Measurements from ENCODE around the gene DHX16.

DHX16 gene

DNA sequence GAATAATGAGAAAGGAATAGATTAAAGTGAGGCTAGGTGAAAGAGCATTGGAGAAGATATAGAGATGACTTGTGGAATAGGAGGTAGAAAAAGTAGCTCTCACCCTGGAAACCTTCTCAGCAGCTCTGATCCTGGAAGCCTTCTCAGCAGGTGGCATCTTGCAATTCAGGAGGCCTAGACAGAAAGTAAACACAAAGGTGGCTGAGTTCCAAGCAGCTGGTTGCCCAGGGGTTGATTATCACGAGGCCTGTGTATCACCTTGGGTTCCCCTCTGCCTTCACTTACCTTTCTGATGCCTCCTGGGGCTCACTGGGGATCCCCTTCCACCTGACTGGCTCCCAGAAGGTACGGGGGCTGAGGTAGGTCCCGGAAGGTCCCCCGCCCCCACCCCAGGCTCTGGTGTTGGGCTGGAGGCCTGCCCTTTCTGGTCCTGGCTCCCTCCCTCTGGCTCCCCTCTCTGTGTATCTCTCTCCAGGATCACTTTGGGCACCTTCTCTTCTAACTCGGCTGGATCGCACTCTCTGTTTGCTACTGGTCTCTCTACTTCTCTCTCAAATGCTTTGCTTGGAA lies 34.6 kb upstream of the DHX16 start:
- no peak for DNase-seq (ENCODE audit: low read depth)
- TF ChIP-seq, protein P1, sequence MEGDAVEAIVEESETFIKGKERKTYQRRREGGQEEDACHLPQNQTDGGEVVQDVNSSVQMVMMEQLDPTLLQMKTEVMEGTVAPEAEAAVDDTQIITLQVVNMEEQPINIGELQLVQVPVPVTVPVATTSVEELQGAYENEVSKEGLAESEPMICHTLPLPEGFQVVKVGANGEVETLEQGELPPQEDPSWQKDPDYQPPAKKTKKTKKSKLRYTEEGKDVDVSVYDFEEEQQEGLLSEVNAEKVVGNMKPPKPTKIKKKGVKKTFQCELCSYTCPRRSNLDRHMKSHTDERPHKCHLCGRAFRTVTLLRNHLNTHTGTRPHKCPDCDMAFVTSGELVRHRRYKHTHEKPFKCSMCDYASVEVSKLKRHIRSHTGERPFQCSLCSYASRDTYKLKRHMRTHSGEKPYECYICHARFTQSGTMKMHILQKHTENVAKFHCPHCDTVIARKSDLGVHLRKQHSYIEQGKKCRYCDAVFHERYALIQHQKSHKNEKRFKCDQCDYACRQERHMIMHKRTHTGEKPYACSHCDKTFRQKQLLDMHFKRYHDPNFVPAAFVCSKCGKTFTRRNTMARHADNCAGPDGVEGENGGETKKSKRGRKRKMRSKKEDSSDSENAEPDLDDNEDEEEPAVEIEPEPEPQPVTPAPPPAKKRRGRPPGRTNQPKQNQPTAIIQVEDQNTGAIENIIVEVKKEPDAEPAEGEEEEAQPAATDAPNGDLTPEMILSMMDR (conservative IDR thresholded peaks at IDR 0.05; ENCODE audit: low read length) = no peak
- H3K4me3 ChIP-seq (ENCODE audit: low read length) = no peak overlapping the region

DNA sequence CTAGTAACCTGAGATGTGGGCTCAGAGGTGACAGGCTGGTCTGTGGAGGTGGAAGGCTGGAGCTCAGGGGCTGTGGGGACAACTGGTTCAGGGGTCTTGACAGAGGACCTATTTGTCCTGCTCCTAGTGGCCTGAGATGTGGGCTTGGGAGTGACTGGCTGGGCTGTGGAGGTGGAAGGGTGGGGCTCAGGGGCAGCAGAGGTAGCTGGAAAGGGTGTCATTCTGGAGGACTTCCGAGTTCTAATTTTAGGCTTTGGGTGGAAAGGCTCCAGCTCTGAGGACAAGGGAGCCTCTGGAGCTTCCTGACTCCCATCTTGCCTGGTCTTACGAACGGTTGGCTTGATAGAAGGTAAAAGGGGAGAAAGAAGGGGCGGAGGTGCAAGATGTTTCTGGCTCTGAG lies 32.8 kb upstream of the DHX16 start:
- no peak for DNase-seq (ENCODE audit: low read depth)
- no peak overlapping the region for H3K4me3 ChIP-seq (ENCODE audit: low read length)
- TF ChIP-seq, protein P1 (conservative IDR thresholded peaks at IDR 0.05; ENCODE audit: low read length) = no peak

DNA sequence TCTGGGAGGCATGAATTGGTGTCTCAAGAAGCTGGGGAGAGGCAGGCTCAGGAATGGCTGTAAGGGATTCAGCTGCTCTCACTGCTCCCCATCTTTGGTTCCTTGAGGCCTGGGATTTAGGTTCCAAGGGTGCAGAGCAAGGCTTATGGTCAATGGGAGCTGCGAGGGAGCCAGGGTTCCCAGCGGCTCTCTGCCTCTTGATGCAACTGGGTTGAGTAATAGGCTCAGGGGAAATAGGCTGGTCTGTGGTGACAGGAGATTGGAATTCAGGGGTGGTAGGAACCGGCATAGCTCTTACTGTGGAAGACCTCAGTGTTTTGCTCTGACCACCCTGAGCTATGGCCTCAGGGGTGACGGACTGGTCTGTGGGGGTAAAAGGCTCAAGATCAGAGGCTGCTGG lies 31.0 kb upstream of the DHX16 start:
- TF ChIP-seq, protein P1 (conservative IDR thresholded peaks at IDR 0.05; ENCODE audit: low read length) = no peak
- no peak for DNase-seq (ENCODE audit: low read depth)
- no peak overlapping the region for H3K4me3 ChIP-seq (ENCODE audit: low read length)

DNA sequence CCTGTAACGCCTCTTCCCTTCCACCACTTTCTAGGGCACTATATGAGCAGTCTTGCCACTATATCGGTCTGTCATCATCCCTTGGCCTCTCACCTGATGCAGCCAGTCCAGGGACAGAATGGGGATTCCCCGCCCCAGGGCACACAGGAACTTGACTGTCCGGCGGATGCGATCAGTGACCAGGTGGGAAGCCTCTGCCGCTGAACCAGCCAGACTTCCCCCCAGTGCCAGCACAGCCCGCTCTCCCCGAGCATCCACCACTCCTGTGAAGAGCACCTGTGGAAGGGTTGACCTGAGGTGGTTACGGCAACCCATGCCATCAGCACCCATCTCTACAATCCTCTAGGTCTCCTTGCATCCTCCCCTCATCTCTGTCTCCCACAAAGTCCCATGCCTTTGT lies 30.2 kb upstream of the DHX16 start:
- no peak for DNase-seq (ENCODE audit: low read depth)
- TF ChIP-seq, protein P1 (conservative IDR thresholded peaks at IDR 0.05; ENCODE audit: low read length) = no peak
- no peak overlapping the region for H3K4me3 ChIP-seq (ENCODE audit: low read length)

DNA sequence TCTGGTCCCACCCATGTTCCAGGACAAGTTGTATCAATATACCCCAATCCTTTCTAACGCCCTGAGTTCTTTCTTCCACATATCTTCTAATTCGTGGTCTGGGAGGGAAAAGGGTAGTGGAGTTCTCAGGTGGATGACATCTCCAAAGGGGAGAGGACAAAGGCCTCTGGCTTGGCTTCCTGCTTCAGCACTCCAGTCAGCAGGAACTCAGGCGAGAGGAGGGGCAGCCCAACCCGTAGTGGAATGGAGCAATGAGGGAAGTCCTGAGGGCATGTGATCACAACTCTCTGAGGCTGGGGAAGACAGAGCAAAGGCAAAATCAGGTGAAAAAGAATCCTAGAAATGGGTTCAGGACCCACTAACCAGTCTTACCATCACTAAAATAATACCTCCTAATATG lies 27.5 kb upstream of the DHX16 start:
- no peak overlapping the region for H3K4me3 ChIP-seq (ENCODE audit: low read length)
- no peak for DNase-seq (ENCODE audit: low read depth)
- TF ChIP-seq, protein P1 (conservative IDR thresholded peaks at IDR 0.05; ENCODE audit: low read length) = no peak

DNA sequence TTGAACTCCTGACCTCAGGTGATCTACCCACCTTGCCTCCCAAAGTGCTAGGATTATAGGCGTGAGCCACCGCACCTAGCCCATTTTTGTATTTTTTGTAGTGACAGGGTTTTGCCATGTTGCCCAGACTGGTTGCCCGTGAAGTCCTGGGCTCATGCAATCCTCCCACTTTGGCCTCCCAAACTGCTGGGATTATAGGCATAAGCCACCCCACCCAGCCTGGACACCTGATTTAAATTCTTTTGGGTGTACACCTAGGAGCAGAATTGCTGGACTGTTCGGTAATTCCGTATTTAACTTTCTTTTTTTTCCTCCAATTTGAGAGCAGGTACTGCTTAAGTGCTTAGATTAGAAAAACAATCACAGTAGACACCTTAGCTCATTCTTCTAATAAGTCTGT lies 23.6 kb upstream of the DHX16 start:
- TF ChIP-seq, protein P1 (conservative IDR thresholded peaks at IDR 0.05; ENCODE audit: low read length) = no peak
- no peak for DNase-seq (ENCODE audit: low read depth)
- no peak overlapping the region for H3K4me3 ChIP-seq (ENCODE audit: low read length)

DNA sequence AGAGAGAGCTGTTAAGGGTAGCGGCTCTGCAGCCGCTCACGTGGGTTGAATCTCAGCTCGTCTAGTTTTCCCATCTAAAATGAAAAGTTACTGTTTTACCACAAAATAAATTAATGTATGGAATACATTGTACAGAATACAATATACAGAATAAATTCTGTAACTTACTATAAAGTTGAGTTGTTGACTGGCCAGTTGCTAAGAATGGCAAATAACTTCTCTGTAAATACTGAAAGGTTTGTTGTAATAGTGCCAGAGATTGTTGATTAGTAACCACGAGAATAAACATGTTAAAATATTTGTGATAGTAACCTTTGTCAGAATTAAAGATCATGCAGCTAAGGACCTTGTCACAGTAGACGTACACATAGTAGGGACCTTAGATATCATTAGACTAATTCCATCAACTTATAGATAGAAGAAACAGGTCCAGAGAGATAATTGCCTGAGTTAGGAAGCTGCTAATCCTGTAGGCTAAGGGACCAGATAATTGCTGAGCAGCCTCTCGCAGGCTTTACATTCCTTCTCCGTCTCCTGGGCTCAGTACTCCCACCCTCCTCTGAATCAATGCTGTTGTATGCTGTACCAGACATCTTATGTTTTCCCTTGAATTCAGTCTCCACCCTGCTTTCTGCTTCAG lies 18.5 kb upstream of the DHX16 start:
- DNase-seq (ENCODE audit: low read depth) = no peak
- peak overlapping the region; percentile 44 for H3K4me3 ChIP-seq (ENCODE audit: low read length)
- TF ChIP-seq, protein P1 (conservative IDR thresholded peaks at IDR 0.05; ENCODE audit: low read length) = no peak

Data from AG10803 (cell line).